ENCODE results near the gene ZNF362.

DNA sequence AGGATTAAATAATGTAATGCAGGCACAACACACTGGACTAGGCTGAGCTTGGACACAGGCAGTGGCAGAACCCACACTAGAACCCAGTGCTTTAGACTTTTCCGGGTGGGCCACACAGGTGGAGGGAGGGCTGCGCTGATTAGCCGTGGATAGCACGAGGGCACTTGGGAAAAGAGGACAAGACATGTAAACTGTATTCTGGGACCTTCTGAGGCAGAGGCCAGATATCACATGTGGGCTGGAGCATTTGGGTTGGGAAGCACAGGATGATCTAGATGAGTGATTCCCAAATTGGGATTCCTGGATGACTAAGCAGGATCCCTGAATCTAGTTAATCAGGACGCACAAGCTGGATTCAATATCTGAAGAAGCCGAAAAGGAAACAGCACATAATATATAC lies 84.9 kb downstream of the ZNF362 start:
- TF ChIP-seq POLR2A (IDR thresholded peaks at IDR 0.05) (no peak), CTCF (IDR thresholded peaks at IDR 0.05) (no peak)
